Measurements from ENCODE around the gene SEMA3E. TPM values are rescaled to one million over a fixed set of nuclear protein-coding genes. Genes with fewer than 3 reads are reported as not detected.

SEMA3E gene
- total and polyA plus RNA-seq, 2 experiments from 2014 or later: 0.75 to 0.92 TPM

DNA sequence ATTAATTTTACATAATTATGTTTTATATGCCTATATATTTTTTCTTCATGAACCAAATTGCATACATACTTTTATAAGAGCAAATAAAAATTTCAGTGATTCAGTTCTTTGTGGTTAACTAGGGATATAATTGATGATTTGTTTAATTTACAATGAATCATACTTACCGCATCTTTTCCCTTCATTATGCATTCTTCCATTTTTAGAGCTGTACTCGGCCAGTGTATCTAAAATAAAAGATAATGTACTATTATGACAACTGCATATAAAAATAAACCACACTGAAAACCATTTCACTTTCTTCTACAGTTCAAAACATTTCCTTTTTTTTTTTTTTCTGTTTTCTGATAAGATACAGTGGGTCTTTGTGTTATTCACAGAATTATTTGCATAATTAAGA is 179.9 kb downstream of the SEMA3E start:
- Histone ChIP-seq H3K9me3 (ENCODE audit: low read depth) (no peaks in the 10 kb centered on the region), H3K36me3 (no peaks in the 10 kb centered on the region), H3K4me3 (no peak overlapping the region), H3K27me3 (no peaks in the 10 kb centered on the region), H3K27ac (no peak overlapping the region), H3K4me1 (ENCODE audit: low read depth) (peaks cover 8% of the 10 kb centered on the region)
- DNase-seq (ENCODE audit: low read depth in 1 of 2, low spot score in 1 of 2): no peak
- TF ChIP-seq, protein P1, sequence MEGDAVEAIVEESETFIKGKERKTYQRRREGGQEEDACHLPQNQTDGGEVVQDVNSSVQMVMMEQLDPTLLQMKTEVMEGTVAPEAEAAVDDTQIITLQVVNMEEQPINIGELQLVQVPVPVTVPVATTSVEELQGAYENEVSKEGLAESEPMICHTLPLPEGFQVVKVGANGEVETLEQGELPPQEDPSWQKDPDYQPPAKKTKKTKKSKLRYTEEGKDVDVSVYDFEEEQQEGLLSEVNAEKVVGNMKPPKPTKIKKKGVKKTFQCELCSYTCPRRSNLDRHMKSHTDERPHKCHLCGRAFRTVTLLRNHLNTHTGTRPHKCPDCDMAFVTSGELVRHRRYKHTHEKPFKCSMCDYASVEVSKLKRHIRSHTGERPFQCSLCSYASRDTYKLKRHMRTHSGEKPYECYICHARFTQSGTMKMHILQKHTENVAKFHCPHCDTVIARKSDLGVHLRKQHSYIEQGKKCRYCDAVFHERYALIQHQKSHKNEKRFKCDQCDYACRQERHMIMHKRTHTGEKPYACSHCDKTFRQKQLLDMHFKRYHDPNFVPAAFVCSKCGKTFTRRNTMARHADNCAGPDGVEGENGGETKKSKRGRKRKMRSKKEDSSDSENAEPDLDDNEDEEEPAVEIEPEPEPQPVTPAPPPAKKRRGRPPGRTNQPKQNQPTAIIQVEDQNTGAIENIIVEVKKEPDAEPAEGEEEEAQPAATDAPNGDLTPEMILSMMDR (IDR thresholded peaks at IDR 0.05; ENCODE audit: low read depth, low read length): no peak

DNA sequence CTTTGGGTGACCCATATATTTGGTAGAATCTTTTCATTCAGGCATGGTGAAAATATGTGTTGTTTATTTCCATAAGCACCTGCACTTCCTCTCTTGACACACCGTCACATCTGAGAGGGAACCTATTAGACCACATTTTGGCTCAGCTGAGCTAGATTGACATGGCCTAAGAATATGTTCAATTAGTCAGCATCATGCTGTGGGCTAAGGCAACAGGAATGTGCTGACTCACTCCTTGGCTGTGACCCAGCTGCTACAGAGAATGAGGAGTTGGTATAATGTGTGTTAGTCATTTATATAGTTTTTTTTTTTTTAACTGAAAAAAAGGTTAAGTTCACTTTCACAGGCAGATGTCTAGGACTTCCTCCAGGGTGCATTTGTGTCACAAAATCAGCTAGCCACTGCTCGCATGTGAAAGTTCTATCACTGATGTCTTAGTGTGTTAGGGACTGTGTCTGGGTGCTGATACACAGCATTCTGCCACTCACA is 180.6 kb downstream of the SEMA3E start:
- H3K4me3 ChIP-seq: no peak overlapping the region
- no peaks in the 10 kb centered on the region for H3K36me3 ChIP-seq
- peaks cover 8% of the 10 kb centered on the region for H3K4me1 ChIP-seq (ENCODE audit: low read depth)
- no peaks in the 10 kb centered on the region for H3K27me3 ChIP-seq
- TF ChIP-seq, protein P1 (IDR thresholded peaks at IDR 0.05; ENCODE audit: low read depth, low read length): no peak
- H3K27ac ChIP-seq: peak overlapping the region; percentile 46
- peak; percentile 74 to 98 for DNase-seq (ENCODE audit: low read depth in 1 of 2, low spot score in 1 of 2)
- H3K9me3 ChIP-seq (ENCODE audit: low read depth): no peaks in the 10 kb centered on the region

DNA sequence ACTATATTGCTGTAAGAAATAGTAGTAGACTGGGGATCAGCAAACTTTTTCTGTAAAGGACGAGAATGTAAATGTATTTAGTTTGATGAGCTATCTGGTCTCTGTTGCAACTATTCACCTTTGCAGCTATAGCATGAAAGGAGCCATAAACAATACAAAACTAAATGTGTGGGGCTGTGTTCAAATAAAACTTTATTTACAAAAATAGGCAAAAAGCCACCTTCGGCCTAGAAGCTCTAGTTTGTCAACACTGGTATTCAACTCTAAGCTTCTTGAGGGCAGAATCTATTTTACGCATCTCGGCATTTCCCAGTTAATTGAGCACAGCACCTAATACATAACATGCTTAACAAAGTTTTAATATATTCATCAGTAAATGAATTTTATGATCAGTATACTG is 181.4 kb downstream of the SEMA3E start:
- Histone ChIP-seq H3K27ac (no peak overlapping the region), H3K27me3 (no peaks in the 10 kb centered on the region), H3K9me3 (ENCODE audit: low read depth) (no peaks in the 10 kb centered on the region), H3K4me1 (ENCODE audit: low read depth) (peaks cover 8% of the 10 kb centered on the region), H3K4me3 (no peak overlapping the region), H3K36me3 (no peaks in the 10 kb centered on the region)
- DNase-seq (ENCODE audit: low read depth in 1 of 2, low spot score in 1 of 2): no peak
- TF ChIP-seq, protein P1 (IDR thresholded peaks at IDR 0.05; ENCODE audit: low read depth, low read length): no peak

DNA sequence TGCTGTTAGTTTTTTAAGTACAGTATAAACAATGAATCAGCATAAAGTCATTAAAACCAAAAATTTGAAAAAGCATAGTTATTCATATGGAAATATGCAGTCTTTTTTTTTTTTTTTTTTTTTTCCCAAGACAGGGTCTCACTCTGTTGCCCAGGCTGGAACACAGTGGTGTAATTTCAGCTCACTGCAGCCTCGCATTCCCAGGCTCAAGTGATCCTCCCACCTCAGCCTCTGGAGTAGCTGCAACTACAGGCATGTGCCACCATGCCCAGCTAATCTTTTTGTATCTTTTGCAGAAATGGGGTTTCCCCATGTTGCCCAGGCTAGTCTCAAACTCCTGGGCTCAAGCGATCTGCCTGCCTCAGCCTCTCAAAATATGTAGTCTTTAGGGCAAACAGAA is 182.0 kb downstream of the SEMA3E start:
- no peak for DNase-seq (ENCODE audit: low read depth in 1 of 2, low spot score in 1 of 2)
- no peaks in the 10 kb centered on the region for H3K27me3 ChIP-seq
- no peak overlapping the region for H3K4me3 ChIP-seq
- TF ChIP-seq, protein P1 (IDR thresholded peaks at IDR 0.05; ENCODE audit: low read depth, low read length): no peak
- no peaks in the 10 kb centered on the region for H3K9me3 ChIP-seq (ENCODE audit: low read depth)
- no peak overlapping the region for H3K27ac ChIP-seq
- peaks cover 8% of the 10 kb centered on the region for H3K4me1 ChIP-seq (ENCODE audit: low read depth)
- no peaks in the 10 kb centered on the region for H3K36me3 ChIP-seq

DNA sequence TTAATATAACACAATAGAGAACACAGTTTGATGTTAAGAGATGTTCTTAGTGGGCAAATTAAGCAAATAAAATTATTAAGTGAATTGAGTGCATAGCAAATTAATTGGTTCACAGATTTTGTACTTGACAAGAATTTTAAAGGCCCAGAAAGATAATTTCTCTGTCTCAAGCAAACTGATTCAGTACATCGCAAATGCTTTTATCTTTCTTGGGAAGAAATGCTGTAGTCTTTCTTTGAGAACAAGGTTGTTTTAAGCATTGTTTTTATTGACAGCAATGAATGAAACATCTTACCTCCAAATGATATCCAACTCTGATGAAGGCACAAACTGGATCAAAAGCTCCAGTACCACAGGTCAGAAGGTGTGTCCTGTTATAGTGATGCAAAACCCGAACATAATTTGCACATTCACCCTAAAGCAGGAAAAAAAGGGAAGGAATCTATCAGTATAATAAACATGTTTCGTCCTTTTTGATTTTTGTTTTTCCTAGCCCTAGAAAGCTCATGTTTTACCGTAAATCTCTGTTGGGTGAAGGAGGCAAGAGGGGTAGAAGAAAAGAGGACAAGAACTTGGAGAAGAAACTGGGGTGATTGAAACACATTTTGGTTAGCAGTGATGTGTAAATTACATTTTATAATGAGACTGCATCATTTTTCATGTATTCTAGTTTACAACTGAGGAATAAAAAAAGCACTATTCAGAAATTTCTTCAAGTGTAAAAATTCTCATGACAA is 182.6 kb downstream of the SEMA3E start:
- Histone ChIP-seq H3K27ac (no peak overlapping the region), H3K4me1 (ENCODE audit: low read depth) (peaks cover 8% of the 10 kb centered on the region), H3K27me3 (no peaks in the 10 kb centered on the region), H3K4me3 (no peak overlapping the region), H3K9me3 (ENCODE audit: low read depth) (no peaks in the 10 kb centered on the region), H3K36me3 (no peaks in the 10 kb centered on the region)
- DNase-seq (ENCODE audit: low read depth in 1 of 2, low spot score in 1 of 2): no peak
- TF ChIP-seq, protein P1 (IDR thresholded peaks at IDR 0.05; ENCODE audit: low read depth, low read length): no peak

Data from cardiac muscle cell (in vitro differentiated cells and primary cell).